Aorta (tissue), 5 donors: Measurements from ENCODE around the gene PHOSPHO1. TPM values are rescaled to one million over a fixed set of nuclear protein-coding genes. Genes with fewer than 3 reads are reported as not detected.
"Not testable (repeated sequence)": the region's sequence is repeated elsewhere in the genome, so short reads cannot be mapped to it uniquely, and the experiment has no call there.

Experiments
- ATAC-seq: fragments of 200-7000 bp; cut with Tn5 transposase; one replicate; pipeline ENCODE4 v1.9.1; 2022; ENCODE audit warnings: moderate library complexity; ENCODE audit not compliant: low FRiP score
- DNase-seq, 2 donors: peaks; one replicate each; pipeline ENCODE4 v3.0.0-alpha.2; 2020
- H3K27ac ChIP-seq, 2 donors: one replicate each; pipeline ENCODE4 v1.5.1; 2013; ENCODE audit warnings: low read length in 2 of 2, mild to moderate bottlenecking in 2 of 2, moderate library complexity in 2 of 2, control low read depth in 1 of 2, inconsistent platforms in 1 of 2, low read depth in 1 of 2
- H3K27me3 ChIP-seq, 2 donors: one replicate each; pipeline ENCODE4 v1.6.1; 2013; ENCODE audit warnings: control low read depth in 1 of 2, low read length in 1 of 2, mild to moderate bottlenecking in 1 of 2, moderate library complexity in 1 of 2; ENCODE audit not compliant: insufficient read depth in 2 of 2, control insufficient read depth in 1 of 2
- H3K36me3 ChIP-seq, 2 donors: one replicate each; pipeline ENCODE4 v1.6.1; 2013; ENCODE audit warnings: control low read depth in 1 of 2, low read length in 1 of 2, mild to moderate bottlenecking in 1 of 2; ENCODE audit not compliant: insufficient read depth in 2 of 2, control insufficient read depth in 1 of 2
- H3K4me1 ChIP-seq, 2 donors: one replicate each; pipeline ENCODE4 v1.6.1; 2013; ENCODE audit warnings: low read length in 2 of 2, control low read depth in 1 of 2, mild to moderate bottlenecking in 1 of 2, moderate library complexity in 1 of 2; ENCODE audit not compliant: insufficient read depth in 2 of 2, control insufficient read depth in 1 of 2
- H3K4me3 ChIP-seq, 2 donors: one replicate each; pipeline ENCODE4 v1.5.1; 2013; ENCODE audit warnings: low read length in 2 of 2, control low read depth in 1 of 2, mild to moderate bottlenecking in 1 of 2
- H3K9me3 ChIP-seq: one replicate; pipeline ENCODE4 v1.6.1; 2013; ENCODE audit warnings: mild to moderate bottlenecking, low read length; ENCODE audit not compliant: control insufficient read depth
- WGBS, 2 donors: extraction: QIAGEN DNeasy Blood & Tissue Kit; methylation state at CpG; one replicate each; pipeline ENCODE4 v1.1.7; 2013; 5-methylcytosine and 5-hydroxymethylcytosine counted together
- intact Hi-C, 2 donors: fragments of 100-400 bp; cut with DNase I; formaldehyde crosslinking; loops; one replicate each; pipeline versions ENCODE4 v1.14.2 to v1.15.0; 2022
- polyA plus RNA-seq, 2 donors: library from polyadenylated mRNA; stranded (reverse); fragments of 200-250 nt; gene quantifications; one replicate each; pipeline ENCODE4 v1.2.3, GENCODE V29; 2013
- total RNA-seq, 2 donors: library from RNA; stranded (reverse); fragmentation: NEBNext Ultra II Directional; extraction: Animal tissue kit (Norgen Biotek cat#: 25700); gene quantifications; one replicate each; pipeline ENCODE4 v1.2.1, GENCODE V29; 2021
- donor health status: healthy with polysubstance abuse.
- donor health status: Bipolar disorder and iron deficiency.
- donor health status: DM: no; HTN: no; CAD: no.
- donor health status: DM: no; HTN: no; CAD: no.
- donor health status: DM: yes; HTN: yes; CAD: no.

PHOSPHO1 gene
- total and polyA plus RNA-seq, 4 donors: 0.72 to 2.0 (median 2.0) TPM; not detected in 1

DNA sequence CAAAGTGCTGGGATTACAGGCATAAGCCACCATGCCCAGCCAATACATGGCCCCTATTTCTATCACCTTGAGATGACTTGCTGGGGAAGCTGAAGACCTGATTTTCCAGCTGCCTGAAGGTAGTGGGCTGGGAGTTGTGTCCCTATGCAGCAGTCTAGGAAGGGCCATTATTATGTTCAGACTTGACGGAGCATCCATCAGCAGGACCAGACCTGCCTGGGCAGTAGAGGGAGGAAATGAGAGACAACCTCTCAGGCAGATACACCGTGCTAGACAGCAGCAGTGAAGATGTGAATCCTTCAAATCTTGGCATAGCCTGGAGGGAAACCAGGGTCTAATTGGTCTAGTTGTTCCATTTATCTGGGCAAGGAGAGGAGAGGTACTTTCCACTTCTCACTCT lies 35.6 kb upstream of the PHOSPHO1 start:
- intact Hi-C loops: no loop called here
- H3K36me3 ChIP-seq: no peaks in the 10 kb centered on the region
- H3K4me3 ChIP-seq: no peak overlapping the region
- DNase-seq (no peak), ATAC-seq (no peak)
- H3K9me3 ChIP-seq: no peaks in the 10 kb centered on the region
- WGBS, 2 donors: 90 to 95% methylated on average over 2 of the region's 2 CpGs
- H3K27me3 ChIP-seq: no peaks in the 10 kb centered on the region
- H3K27ac ChIP-seq: no peak overlapping the region
- no peaks in the 10 kb centered on the region for H3K4me1 ChIP-seq

DNA sequence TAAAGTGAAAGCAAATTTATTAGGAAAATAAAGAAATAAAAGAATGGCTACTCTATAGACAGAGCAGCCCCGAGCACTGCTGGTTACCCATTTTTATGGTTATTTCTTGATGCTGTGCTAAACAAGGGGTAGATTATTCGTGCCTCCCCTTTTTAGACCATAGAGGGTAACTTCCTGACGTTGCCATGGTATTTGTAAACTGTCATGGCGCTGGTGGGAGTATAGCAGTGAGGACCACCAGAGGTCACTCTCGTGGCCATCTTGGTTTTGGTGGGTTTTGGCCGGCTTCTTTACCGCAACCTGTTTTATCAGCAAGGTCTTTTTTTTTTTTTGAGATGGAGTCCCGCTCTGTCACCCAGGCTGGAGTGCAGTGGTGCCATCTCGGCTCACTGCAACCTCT lies 31.0 kb upstream of the PHOSPHO1 start:
- H3K27ac ChIP-seq, H3K36me3 ChIP-seq, H3K4me1 ChIP-seq, H3K9me3 ChIP-seq, H3K27me3 ChIP-seq, H3K4me3 ChIP-seq, DNase-seq, ATAC-seq, intact Hi-C loops: not testable (repeated sequence)
- 94 to 95% methylated on average over 9 of the region's 9 CpGs for WGBS, 2 donors

DNA sequence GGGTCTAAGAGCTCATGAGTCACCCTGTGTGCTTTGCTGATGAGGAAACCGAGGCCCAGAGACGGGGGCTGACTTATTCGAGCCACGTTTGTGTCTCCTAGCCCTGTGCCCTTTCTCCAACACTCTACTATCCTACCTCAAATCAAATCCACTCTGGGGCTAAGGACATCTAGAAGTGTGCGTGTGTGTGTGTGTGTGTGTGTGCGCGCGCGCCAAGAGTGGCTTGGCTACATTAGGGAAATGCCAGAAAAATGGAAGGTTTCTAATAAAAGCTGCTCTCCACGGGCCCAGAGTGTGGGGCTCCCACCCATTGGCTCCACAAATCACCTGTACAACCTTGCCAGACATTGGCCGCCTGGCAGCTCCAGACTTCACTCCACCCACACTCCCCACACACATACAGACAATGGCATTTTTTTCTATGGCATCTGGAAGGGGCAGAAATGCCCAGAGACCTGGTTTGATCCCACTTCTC lies 30.3 kb upstream of the PHOSPHO1 start:
- intact Hi-C loops: no loop called here
- peak; percentile 31 for ATAC-seq
- peak overlapping the region; percentile 60 to 75 for H3K4me3 ChIP-seq
- no peaks in the 10 kb centered on the region for H3K9me3 ChIP-seq
- no peaks in the 10 kb centered on the region for H3K27me3 ChIP-seq
- DNase-seq: peak in 1 of 2 donors; percentile 71
- H3K36me3 ChIP-seq: no peaks in the 10 kb centered on the region
- WGBS, 2 donors: 44 to 46% methylated on average over 11 of the region's 11 CpGs
- H3K27ac ChIP-seq: peak overlapping the region in 1 of 2 donors; percentile 59
- no peaks in the 10 kb centered on the region for H3K4me1 ChIP-seq

DNA sequence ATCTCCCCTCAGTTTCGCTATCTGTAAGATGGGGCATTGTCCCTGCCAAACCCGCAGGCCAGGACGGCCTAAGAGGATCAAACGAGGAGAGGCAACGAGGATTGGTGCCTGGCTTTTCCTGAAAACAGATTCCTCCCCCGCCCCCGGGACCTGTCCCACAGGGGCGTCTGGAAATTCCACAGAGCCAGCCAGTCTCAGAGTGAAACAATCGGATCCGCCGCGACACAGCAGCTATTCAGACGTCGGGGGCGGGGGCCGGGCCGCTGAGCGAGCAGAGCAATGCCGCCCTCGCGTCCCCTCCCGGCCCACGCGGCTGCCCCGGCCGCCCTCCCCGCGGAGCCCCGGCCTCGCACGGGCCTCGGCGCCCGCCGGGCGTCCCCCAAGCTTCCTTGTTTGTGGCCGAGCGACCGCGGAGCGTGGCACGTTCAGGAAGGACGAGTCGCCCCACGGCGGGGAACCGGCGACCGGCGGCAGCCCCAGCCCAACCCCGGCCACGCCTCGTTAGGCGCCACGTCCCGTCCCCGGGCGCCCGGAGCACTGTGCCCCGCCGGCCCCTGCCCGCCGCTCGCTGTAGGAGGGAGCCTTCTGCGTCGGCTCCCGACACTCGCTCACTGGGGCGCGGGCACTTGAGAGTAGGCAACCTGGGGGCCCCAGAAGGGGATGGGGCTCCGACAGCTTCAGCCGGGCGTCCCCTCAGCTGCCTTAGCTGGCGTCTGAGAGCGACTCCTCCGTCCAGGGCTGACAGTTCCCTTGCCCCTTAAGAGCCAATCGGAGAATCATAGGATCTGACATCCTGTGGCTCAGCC lies 29.6 kb upstream of the PHOSPHO1 start:
- no peaks in the 10 kb centered on the region for H3K4me1 ChIP-seq
- H3K27ac ChIP-seq: peak overlapping the region; percentile 8 to 59
- intact Hi-C loops: no loop called here
- 1 to 2% methylated on average over 60 to 77 of the region's 77 CpGs for WGBS, 2 donors
- H3K27me3 ChIP-seq: no peaks in the 10 kb centered on the region
- H3K36me3 ChIP-seq: no peaks in the 10 kb centered on the region
- peak; percentile 86 for ATAC-seq
- H3K9me3 ChIP-seq: no peaks in the 10 kb centered on the region
- peak overlapping the region; percentile 60 to 75 for H3K4me3 ChIP-seq
- peak; percentile 81 to 90 for DNase-seq

DNA sequence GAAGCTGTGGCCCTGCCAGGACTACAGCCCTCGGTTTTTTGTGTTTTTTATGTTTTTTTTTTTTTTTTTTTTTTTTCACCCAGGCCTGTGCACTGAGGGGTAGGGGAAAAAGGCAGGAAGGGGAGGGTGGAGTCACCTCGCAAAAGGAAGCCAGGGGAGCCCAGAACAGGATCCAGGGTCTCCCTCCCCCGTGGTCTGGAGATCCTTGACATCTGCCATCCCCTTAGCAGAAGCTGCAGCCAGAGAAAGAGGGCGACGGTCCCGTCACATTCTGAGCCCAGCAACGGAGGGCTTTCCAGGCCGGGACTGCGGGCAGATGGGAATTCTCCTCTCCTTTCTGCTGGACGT lies 29.1 kb upstream of the PHOSPHO1 start:
- Histone ChIP-seq H3K27me3 (no peaks in the 10 kb centered on the region), H3K36me3 (no peaks in the 10 kb centered on the region), H3K4me3 (peak overlapping the region; percentile 60 to 75), H3K9me3 (no peaks in the 10 kb centered on the region), H3K27ac (peak overlapping the region in 1 of 2 donors; percentile 59), H3K4me1 (no peaks in the 10 kb centered on the region)
- ATAC-seq: peak; percentile 19
- DNase-seq: no peak
- intact Hi-C loops: no loop called here
- 7 to 8% methylated on average over 10 of the region's 10 CpGs for WGBS, 2 donors

DNA sequence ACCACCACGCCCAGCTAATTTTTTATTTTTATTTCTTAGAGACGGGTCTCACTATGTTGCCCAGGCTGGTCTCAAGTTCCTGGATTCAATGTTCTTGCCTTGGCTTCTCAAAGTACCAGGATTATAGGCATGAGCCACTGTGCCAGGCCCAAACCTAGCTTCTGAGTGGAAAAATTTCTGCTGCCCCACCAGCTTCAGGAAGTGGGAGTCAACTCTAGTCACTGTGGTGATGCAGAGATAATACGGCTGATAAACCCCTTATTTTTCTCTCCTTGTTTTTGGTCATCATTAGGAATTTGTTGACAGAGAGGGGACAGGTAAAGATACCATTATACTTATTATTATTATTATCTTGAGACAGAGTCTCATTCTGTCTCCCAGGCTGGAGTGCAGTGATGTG lies 27.8 kb upstream of the PHOSPHO1 start:
- no peaks in the 10 kb centered on the region for H3K4me1 ChIP-seq
- H3K9me3 ChIP-seq: no peaks in the 10 kb centered on the region
- no peak overlapping the region for H3K27ac ChIP-seq
- H3K27me3 ChIP-seq: no peaks in the 10 kb centered on the region
- no peak for ATAC-seq
- 86 to 95% methylated on average over 3 of the region's 3 CpGs for WGBS, 2 donors
- no peaks in the 10 kb centered on the region for H3K36me3 ChIP-seq
- no peak for DNase-seq
- intact Hi-C loops: no loop called here
- H3K4me3 ChIP-seq: no peak overlapping the region

DNA sequence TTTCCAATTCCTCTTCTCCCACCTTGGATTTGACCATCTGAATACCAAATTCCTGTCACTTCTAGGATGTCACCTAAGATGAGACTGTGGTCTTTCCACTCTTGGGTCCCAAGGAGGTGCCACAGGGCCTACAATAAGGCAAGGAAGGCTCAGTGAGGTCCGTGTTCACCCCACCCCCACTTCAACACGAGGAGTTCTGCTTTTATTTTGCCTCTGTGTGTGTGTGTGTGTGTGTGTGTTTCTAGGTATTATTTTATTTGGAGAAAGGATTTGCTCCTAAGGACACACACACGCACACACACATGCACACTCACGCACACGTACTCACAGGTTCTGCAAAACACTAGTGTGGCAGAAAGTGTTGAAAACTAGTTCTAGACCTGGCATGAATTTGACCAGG lies 24.5 kb upstream of the PHOSPHO1 start:
- Histone ChIP-seq H3K4me1 (no peaks in the 10 kb centered on the region), H3K27ac (no peak overlapping the region), H3K27me3 (no peaks in the 10 kb centered on the region), H3K9me3 (no peaks in the 10 kb centered on the region), H3K36me3 (no peaks in the 10 kb centered on the region), H3K4me3 (no peak overlapping the region)
- ATAC-seq (no peak), DNase-seq (no peak)
- 53 to 77% methylated on average over 5 of the region's 5 CpGs for WGBS, 2 donors
- intact Hi-C loops: no loop called here

DNA sequence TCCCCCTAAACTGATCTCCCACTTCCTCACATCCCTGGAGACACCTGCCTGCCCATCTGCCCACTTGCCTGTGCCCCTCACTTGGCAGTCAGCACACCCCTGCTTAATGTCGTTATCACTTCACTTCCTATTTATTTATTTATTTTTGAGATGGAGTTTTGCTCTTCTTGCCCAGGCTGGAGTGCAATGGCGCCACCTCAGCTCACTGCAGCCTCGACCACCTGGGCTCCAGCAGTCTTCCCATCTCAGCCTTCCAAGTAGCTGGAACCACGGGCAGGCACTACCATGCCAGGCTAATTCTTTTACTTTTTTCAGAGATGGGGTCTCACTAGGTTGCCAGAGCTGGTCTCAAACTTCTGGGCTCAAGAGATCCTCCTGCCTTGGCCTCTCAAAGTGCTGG lies 23.5 kb upstream of the PHOSPHO1 start:
- DNase-seq (no peak), ATAC-seq (no peak)
- intact Hi-C loops: no loop called here
- Histone ChIP-seq H3K36me3 (no peaks in the 10 kb centered on the region), H3K9me3 (no peaks in the 10 kb centered on the region), H3K27me3 (no peaks in the 10 kb centered on the region), H3K4me3 (no peak overlapping the region), H3K4me1 (no peaks in the 10 kb centered on the region), H3K27ac (no peak overlapping the region)
- WGBS, 2 donors: 52 to 53% methylated on average over 4 of the region's 4 CpGs

DNA sequence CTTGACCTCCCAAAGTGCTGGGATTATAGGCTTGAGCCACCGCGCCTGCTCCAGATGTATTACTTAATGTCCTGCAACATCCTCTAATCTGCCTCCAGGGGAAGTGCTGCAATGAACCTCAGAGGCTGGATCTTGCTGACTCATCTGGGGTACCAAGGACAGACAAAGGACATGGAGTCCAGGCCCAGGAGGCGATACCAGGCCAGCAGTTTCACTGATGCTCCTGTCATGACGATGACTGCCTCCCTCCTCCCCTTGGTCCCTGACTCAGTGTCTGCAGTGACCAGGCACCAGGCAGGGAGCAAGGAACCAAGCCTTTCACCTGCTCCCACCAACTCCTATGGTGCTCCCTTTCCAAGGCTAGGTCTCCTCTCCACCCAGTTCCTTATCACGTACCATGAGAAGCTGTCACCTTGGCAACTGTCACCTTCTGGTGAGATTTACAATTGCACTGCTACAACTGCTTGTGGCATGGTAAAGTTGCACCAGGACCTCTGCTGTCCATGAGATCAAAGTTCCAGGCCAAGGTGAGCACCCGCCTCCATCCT lies 21.6 kb upstream of the PHOSPHO1 start:
- ATAC-seq (peak; percentile 48), DNase-seq (no peak)
- Histone ChIP-seq H3K9me3 (no peaks in the 10 kb centered on the region), H3K27me3 (no peaks in the 10 kb centered on the region), H3K36me3 (no peaks in the 10 kb centered on the region), H3K4me1 (no peaks in the 10 kb centered on the region), H3K27ac (no peak overlapping the region), H3K4me3 (no peak overlapping the region)
- WGBS, 2 donors: 93% methylated on average over 6 of the region's 6 CpGs
- intact Hi-C loops: no loop called here
